H1 (cell line): ENCODE data around the gene PRKAR2A. TPM values are rescaled to one million over a fixed set of nuclear protein-coding genes. Genes with fewer than 3 reads are reported as not detected.

Experiments
- CBX8 ChIP-seq: fragments of 300-800, 300-1000 bp; sonication (generic); IDR thresholded peaks from 2 replicates; pipeline ENCODE4 v1.7.1; 2016; ENCODE audit warnings: low read depth, low read length, borderline replicate concordance
- CREB1 ChIP-seq: IDR thresholded peaks from 2 replicates; pipeline ENCODE4 v1.6.1; 2012; ENCODE audit warnings: inconsistent platforms
- SIX5 ChIP-seq: IDR thresholded peaks from 2 replicates; pipeline ENCODE4 v1.6.1; 2011; ENCODE audit warnings: mild to moderate bottlenecking, low read depth, low read length
- SP1 ChIP-seq: IDR thresholded peaks from 2 replicates; pipeline ENCODE4 v1.6.1; 2011; ENCODE audit warnings: low read depth, low read length
- polyA plus RNA-seq, 7 experiments: library from polyadenylated mRNA; depleted of rRNA in 3 of 7; stranded (reverse) in 5 of 7; unstranded in 2 of 7; fragments of >200 nt in 5 of 7; fragments of 200-250 nt in 2 of 7; gene quantifications; 1 replicate in 5 of 7; 2 replicates in 1 of 7; 4 replicates in 1 of 7; pipeline versions ENCODE4 v1.2.1 to v1.2.3, GENCODE V29; 2011 to 2013; ENCODE audit warnings: missing spikeins in 2 of 7, mixed read lengths in 2 of 7
- total RNA-seq: library from RNA; stranded (reverse); fragmentation: NEBNext Ultra II Directional; extraction: Animal tissue kit (Norgen Biotek cat#: 25700); gene quantifications from 2 replicates; pipeline ENCODE4 v1.2.1, GENCODE V29; 2021
- TF ChIP-seq, protein P1 (sequence below): fragments of 300-600 bp; sonication (generic); IDR thresholded peaks from 2 replicates; pipeline ENCODE4 v1.7.1; 2012; ENCODE audit warnings: low read length, moderate library complexity, mild to moderate bottlenecking, inconsistent platforms; ENCODE audit not compliant: insufficient replicate concordance
- TF ChIP-seq, protein P2 (sequence below), 3 experiments: IDR thresholded peaks; 1 replicate in 2 of 3; 2 replicates in 1 of 3; pipeline versions ENCODE4 v1.5.1 to v1.6.1; 2011; ENCODE audit warnings: low read length in 3 of 3, mild to moderate bottlenecking in 3 of 3, inconsistent platforms in 2 of 3, low read depth in 1 of 3, moderate library complexity in 1 of 3; ENCODE audit not compliant: insufficient read depth in 1 of 3; ENCODE audit errors: control extremely low read depth in 1 of 3

PRKAR2A gene
- total and polyA plus RNA-seq, 2 of the 8 experiments (the other 6 are each of a cell fraction or from before 2014, with no cell fraction given), result 6.3 to 42.4 TPM

- TF ChIP-seq, protein P1, sequence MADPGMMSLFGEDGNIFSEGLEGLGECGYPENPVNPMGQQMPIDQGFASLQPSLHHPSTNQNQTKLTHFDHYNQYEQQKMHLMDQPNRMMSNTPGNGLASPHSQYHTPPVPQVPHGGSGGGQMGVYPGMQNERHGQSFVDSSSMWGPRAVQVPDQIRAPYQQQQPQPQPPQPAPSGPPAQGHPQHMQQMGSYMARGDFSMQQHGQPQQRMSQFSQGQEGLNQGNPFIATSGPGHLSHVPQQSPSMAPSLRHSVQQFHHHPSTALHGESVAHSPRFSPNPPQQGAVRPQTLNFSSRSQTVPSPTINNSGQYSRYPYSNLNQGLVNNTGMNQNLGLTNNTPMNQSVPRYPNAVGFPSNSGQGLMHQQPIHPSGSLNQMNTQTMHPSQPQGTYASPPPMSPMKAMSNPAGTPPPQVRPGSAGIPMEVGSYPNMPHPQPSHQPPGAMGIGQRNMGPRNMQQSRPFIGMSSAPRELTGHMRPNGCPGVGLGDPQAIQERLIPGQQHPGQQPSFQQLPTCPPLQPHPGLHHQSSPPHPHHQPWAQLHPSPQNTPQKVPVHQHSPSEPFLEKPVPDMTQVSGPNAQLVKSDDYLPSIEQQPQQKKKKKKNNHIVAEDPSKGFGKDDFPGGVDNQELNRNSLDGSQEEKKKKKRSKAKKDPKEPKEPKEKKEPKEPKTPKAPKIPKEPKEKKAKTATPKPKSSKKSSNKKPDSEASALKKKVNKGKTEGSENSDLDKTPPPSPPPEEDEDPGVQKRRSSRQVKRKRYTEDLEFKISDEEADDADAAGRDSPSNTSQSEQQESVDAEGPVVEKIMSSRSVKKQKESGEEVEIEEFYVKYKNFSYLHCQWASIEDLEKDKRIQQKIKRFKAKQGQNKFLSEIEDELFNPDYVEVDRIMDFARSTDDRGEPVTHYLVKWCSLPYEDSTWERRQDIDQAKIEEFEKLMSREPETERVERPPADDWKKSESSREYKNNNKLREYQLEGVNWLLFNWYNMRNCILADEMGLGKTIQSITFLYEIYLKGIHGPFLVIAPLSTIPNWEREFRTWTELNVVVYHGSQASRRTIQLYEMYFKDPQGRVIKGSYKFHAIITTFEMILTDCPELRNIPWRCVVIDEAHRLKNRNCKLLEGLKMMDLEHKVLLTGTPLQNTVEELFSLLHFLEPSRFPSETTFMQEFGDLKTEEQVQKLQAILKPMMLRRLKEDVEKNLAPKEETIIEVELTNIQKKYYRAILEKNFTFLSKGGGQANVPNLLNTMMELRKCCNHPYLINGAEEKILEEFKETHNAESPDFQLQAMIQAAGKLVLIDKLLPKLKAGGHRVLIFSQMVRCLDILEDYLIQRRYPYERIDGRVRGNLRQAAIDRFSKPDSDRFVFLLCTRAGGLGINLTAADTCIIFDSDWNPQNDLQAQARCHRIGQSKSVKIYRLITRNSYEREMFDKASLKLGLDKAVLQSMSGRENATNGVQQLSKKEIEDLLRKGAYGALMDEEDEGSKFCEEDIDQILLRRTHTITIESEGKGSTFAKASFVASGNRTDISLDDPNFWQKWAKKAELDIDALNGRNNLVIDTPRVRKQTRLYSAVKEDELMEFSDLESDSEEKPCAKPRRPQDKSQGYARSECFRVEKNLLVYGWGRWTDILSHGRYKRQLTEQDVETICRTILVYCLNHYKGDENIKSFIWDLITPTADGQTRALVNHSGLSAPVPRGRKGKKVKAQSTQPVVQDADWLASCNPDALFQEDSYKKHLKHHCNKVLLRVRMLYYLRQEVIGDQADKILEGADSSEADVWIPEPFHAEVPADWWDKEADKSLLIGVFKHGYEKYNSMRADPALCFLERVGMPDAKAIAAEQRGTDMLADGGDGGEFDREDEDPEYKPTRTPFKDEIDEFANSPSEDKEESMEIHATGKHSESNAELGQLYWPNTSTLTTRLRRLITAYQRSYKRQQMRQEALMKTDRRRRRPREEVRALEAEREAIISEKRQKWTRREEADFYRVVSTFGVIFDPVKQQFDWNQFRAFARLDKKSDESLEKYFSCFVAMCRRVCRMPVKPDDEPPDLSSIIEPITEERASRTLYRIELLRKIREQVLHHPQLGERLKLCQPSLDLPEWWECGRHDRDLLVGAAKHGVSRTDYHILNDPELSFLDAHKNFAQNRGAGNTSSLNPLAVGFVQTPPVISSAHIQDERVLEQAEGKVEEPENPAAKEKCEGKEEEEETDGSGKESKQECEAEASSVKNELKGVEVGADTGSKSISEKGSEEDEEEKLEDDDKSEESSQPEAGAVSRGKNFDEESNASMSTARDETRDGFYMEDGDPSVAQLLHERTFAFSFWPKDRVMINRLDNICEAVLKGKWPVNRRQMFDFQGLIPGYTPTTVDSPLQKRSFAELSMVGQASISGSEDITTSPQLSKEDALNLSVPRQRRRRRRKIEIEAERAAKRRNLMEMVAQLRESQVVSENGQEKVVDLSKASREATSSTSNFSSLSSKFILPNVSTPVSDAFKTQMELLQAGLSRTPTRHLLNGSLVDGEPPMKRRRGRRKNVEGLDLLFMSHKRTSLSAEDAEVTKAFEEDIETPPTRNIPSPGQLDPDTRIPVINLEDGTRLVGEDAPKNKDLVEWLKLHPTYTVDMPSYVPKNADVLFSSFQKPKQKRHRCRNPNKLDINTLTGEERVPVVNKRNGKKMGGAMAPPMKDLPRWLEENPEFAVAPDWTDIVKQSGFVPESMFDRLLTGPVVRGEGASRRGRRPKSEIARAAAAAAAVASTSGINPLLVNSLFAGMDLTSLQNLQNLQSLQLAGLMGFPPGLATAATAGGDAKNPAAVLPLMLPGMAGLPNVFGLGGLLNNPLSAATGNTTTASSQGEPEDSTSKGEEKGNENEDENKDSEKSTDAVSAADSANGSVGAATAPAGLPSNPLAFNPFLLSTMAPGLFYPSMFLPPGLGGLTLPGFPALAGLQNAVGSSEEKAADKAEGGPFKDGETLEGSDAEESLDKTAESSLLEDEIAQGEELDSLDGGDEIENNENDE, result no peak
- TF ChIP-seq SP1 (no peak), CBX8 (no peak), SIX5 (no peak), CREB1 (no peak)
- TF ChIP-seq, protein P2, sequence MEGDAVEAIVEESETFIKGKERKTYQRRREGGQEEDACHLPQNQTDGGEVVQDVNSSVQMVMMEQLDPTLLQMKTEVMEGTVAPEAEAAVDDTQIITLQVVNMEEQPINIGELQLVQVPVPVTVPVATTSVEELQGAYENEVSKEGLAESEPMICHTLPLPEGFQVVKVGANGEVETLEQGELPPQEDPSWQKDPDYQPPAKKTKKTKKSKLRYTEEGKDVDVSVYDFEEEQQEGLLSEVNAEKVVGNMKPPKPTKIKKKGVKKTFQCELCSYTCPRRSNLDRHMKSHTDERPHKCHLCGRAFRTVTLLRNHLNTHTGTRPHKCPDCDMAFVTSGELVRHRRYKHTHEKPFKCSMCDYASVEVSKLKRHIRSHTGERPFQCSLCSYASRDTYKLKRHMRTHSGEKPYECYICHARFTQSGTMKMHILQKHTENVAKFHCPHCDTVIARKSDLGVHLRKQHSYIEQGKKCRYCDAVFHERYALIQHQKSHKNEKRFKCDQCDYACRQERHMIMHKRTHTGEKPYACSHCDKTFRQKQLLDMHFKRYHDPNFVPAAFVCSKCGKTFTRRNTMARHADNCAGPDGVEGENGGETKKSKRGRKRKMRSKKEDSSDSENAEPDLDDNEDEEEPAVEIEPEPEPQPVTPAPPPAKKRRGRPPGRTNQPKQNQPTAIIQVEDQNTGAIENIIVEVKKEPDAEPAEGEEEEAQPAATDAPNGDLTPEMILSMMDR (IDR thresholded peaks at IDR 0.05; ENCODE audit: control extremely low read depth in 1 of 3, insufficient read depth in 1 of 3, low read depth in 1 of 3, low read length in 3 of 3), result no peak
Measured at GRCh38 chr3:48819234-48820221, 28.1 kb downstream of the PRKAR2A start (continued).
